Aorta (tissue), 5 donors: ENCODE results near the gene SMIM1. TPM values are rescaled to one million over a fixed set of nuclear protein-coding genes. Genes with fewer than 3 reads are reported as not detected.

ENCODE experiments used
- ATAC-seq: fragments of 200-7000 bp; cut with Tn5 transposase; one replicate; pipeline ENCODE4 v1.9.1; 2022; ENCODE audit warnings: moderate library complexity; ENCODE audit not compliant: low FRiP score
- DNase-seq, 2 donors: peaks; one replicate each; pipeline ENCODE4 v3.0.0-alpha.2; 2020
- H3K27ac ChIP-seq, 2 donors: one replicate each; pipeline ENCODE4 v1.5.1; 2013; ENCODE audit warnings: low read length in 2 of 2, mild to moderate bottlenecking in 2 of 2, moderate library complexity in 2 of 2, control low read depth in 1 of 2, inconsistent platforms in 1 of 2, low read depth in 1 of 2
- H3K27me3 ChIP-seq, 2 donors: one replicate each; pipeline ENCODE4 v1.6.1; 2013; ENCODE audit warnings: control low read depth in 1 of 2, low read length in 1 of 2, mild to moderate bottlenecking in 1 of 2, moderate library complexity in 1 of 2; ENCODE audit not compliant: insufficient read depth in 2 of 2, control insufficient read depth in 1 of 2
- H3K36me3 ChIP-seq, 2 donors: one replicate each; pipeline ENCODE4 v1.6.1; 2013; ENCODE audit warnings: control low read depth in 1 of 2, low read length in 1 of 2, mild to moderate bottlenecking in 1 of 2; ENCODE audit not compliant: insufficient read depth in 2 of 2, control insufficient read depth in 1 of 2
- H3K4me1 ChIP-seq, 2 donors: one replicate each; pipeline ENCODE4 v1.6.1; 2013; ENCODE audit warnings: low read length in 2 of 2, control low read depth in 1 of 2, mild to moderate bottlenecking in 1 of 2, moderate library complexity in 1 of 2; ENCODE audit not compliant: insufficient read depth in 2 of 2, control insufficient read depth in 1 of 2
- H3K4me3 ChIP-seq, 2 donors: one replicate each; pipeline ENCODE4 v1.5.1; 2013; ENCODE audit warnings: low read length in 2 of 2, control low read depth in 1 of 2, mild to moderate bottlenecking in 1 of 2
- H3K9me3 ChIP-seq: one replicate; pipeline ENCODE4 v1.6.1; 2013; ENCODE audit warnings: mild to moderate bottlenecking, low read length; ENCODE audit not compliant: control insufficient read depth
- WGBS, 2 donors: extraction: QIAGEN DNeasy Blood & Tissue Kit; methylation state at CpG; one replicate each; pipeline ENCODE4 v1.1.7; 2013; 5-methylcytosine and 5-hydroxymethylcytosine counted together
- intact Hi-C, 2 donors: fragments of 100-400 bp; cut with DNase I; formaldehyde crosslinking; loops; one replicate each; pipeline versions ENCODE4 v1.14.2 to v1.15.0; 2022
- polyA plus RNA-seq, 2 donors: library from polyadenylated mRNA; stranded (reverse); fragments of 200-250 nt; gene quantifications; one replicate each; pipeline ENCODE4 v1.2.3, GENCODE V29; 2013
- total RNA-seq, 2 donors: library from RNA; stranded (reverse); fragmentation: NEBNext Ultra II Directional; extraction: Animal tissue kit (Norgen Biotek cat#: 25700); gene quantifications; one replicate each; pipeline ENCODE4 v1.2.1, GENCODE V29; 2021
- donor health status: healthy with polysubstance abuse.
- donor health status: Bipolar disorder and iron deficiency.
- donor health status: DM: no; HTN: no; CAD: no.
- donor health status: DM: no; HTN: no; CAD: no.
- donor health status: DM: yes; HTN: yes; CAD: no.

The SMIM1 gene
- total and polyA plus RNA-seq, 4 donors, result 3.9 to 7.5 (median 6.0) TPM

DNA sequence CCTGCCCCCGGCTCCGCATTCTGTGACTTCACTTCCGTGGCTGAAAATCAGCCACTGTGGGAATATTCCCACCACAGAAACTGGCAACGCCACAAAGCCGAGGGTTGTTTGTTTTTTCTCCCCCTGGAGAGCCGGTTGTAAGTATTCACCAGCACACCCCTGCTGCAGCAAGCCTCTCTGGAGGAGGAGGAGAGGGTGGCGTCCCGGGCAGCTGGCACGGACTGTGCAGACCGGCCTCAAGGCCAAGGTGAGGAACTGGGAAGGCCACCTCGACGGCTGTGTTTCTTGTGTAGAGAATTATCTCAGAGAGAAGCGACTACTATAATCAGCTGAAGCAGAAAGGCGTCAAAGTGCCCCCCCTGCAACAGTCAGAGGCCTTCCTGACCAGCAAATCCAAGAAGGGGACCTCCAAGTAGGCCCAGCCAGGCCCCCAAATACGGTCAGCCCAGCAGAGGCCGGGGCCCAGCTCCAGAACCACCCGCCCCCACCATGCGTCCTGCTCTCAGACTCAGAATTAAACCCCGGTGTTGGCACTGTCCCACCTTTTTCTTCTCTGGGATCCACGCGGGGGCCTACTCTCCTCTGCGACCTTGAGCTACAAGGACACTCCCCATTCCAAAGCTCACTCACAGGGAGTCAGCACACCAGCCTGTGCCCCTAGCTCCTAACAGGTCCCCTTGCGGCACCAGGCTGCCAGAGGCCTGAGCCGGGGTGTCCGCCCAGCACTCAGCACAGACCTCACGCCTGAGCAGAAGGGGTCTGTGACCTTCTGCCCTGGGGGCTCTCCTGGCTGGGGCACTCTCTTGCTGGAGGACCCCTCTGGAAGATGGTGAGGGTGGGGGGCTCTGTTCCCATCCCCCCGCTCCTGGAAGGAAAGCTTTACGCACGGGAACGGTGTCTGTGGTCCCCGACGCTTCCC lies 1.2 kb upstream of the SMIM1 start:
- H3K9me3 ChIP-seq, result no peaks in the 10 kb centered on the region
- ATAC-seq, result no peak
- intact Hi-C loops, result no loop called here
- no peak for DNase-seq
- peak overlapping the region in 1 of 2 donors; percentile 3 for H3K4me3 ChIP-seq
- no peaks in the 10 kb centered on the region for H3K4me1 ChIP-seq
- no peaks in the 10 kb centered on the region for H3K36me3 ChIP-seq
- 46 to 50% methylated on average over 32 of the region's 32 CpGs for WGBS, 2 donors
- H3K27me3 ChIP-seq, result no peaks in the 10 kb centered on the region
- H3K27ac ChIP-seq, result no peak overlapping the region

- Histone ChIP-seq H3K9me3 (no peaks in the 10 kb centered on the region), H3K27ac (no peak overlapping the region), H3K36me3 (no peaks in the 10 kb centered on the region), H3K4me3 (peak overlapping the region; percentile 40 to 45), H3K4me1 (no peaks in the 10 kb centered on the region), H3K27me3 (no peaks in the 10 kb centered on the region)
- peak; percentile 96 to 97 for DNase-seq
- peak; percentile 88 for ATAC-seq
- WGBS, 2 donors, result 0 to 1% methylated on average over 32 to 61 of the region's 61 CpGs
- intact Hi-C loops, result no loop called here
Observed at GRCh38 chr1:3772027-3772714, 378 bp upstream of the SMIM1 start.

DNA sequence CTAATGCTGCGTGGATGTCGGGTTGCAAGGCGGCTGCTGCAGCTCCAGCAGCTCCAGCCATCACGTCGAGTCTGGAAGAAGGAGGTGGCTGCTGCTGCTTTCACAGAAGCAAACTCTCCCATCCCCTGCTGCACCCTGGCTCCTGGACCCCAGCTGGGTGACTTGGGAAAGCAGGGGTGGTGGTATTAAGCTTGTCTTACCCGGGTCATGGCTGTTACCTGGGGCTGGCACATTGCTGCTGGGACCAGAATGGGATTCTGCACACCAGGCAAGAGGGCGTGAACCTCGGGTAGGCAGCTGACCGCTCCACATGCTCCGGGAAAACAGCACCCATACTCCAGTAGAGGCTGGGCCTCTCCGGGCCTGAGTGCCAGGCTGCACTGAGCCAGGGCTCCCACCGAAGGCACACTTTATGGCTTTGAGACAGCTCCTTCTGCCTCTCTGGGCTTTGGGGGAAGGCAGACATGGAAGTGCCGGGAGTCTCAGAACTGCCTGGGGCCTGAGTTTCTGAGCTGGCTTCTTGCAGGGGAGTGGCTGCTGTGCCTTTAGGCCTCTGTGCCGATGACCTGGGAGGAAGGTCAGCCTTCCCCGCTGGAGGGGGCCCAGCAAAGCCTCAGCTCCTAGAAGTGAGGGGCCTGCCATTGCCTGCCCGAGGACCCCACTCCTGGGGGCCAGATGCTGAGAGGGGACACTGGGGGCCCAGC lies 1.2 kb downstream of the SMIM1 start:
- 54 to 59% methylated on average over 16 of the region's 16 CpGs for WGBS, 2 donors
- H3K4me1 ChIP-seq, result no peaks in the 10 kb centered on the region
- H3K27me3 ChIP-seq, result no peaks in the 10 kb centered on the region
- no peak overlapping the region for H3K27ac ChIP-seq
- DNase-seq (no peak), ATAC-seq (no peak)
- intact Hi-C loops, result no loop called here
- no peaks in the 10 kb centered on the region for H3K36me3 ChIP-seq
- no peaks in the 10 kb centered on the region for H3K9me3 ChIP-seq
- no peak overlapping the region for H3K4me3 ChIP-seq

- Histone ChIP-seq H3K27me3 (no peaks in the 10 kb centered on the region), H3K27ac (no peak overlapping the region), H3K36me3 (no peaks in the 10 kb centered on the region), H3K9me3 (no peaks in the 10 kb centered on the region), H3K4me1 (no peaks in the 10 kb centered on the region), H3K4me3 (no peak overlapping the region)
- intact Hi-C loops, result no loop called here
- WGBS, 2 donors, result 78 to 83% methylated on average over 19 of the region's 19 CpGs
- no peak for ATAC-seq
- DNase-seq, result no peak
Observed at GRCh38 chr1:3774276-3774945, 1.9 kb downstream of the SMIM1 start.

- H3K27me3 ChIP-seq, result no peaks in the 10 kb centered on the region
- H3K9me3 ChIP-seq, result no peaks in the 10 kb centered on the region
- H3K4me3 ChIP-seq, result no peak overlapping the region
- ATAC-seq (no peak), DNase-seq (peak in 1 of 2 donors; percentile 73)
- WGBS, 2 donors, result 64 to 70% methylated on average over 15 to 17 of the region's 17 CpGs
- no peak overlapping the region for H3K27ac ChIP-seq
- H3K36me3 ChIP-seq, result peaks cover 0 to 2% of the 10 kb centered on the region in 2 donors
- intact Hi-C loops, result no loop called here
- H3K4me1 ChIP-seq, result no peaks in the 10 kb centered on the region
Observed at GRCh38 chr1:3774946-3775489, 2.5 kb downstream of the SMIM1 start.

GRCh38 chr1:3775490-3776230 lies 3.1 kb downstream of the SMIM1 start:
- Histone ChIP-seq H3K27me3 (no peaks in the 10 kb centered on the region), H3K4me1 (no peaks in the 10 kb centered on the region), H3K9me3 (no peaks in the 10 kb centered on the region), H3K27ac (no peak overlapping the region), H3K4me3 (no peak overlapping the region), H3K36me3 (peaks cover 0 to 2% of the 10 kb centered on the region in 2 donors)
- intact Hi-C loops, result no loop called here
- ATAC-seq (no peak), DNase-seq (peak in 1 of 2 donors; percentile 71)
- WGBS, 2 donors, result 51 to 54% methylated on average over 27 of the region's 27 CpGs

DNA sequence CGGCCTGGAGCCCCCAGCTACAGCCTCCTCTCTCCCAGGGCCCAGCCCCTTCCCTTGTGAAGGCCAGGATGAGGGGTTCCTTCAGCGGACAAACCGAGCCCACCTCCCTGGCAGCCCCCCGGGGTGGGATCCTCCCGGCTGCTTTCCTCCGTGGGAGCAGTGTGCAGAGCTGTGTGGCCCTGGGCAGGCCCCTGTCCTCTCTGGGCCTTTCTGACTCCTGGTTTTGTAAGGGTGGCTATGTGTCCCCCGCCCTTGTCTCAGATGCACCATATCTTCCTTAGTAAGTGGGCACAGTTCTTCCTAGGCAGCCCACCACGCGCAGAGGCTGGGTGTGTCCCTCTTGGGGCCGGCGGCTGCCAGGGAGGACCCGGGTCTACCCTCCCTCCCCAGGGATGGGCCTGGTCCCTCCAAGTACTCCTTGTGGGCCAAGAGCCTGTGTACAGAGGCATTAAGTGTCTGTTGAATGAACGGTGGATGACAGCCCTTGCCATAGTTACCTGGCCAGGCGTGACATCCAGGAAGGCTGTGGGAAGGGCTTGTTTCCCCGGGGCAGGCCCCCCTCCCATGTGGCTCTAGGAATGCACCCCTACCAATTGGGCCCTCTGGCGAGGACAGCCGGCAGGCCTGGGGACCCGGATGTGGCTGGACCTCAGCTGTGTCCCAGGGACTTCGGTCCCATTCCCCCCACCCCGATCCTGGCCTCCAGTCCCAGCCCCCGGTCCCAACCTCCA lies 3.8 kb downstream of the SMIM1 start:
- H3K9me3 ChIP-seq, result no peaks in the 10 kb centered on the region
- H3K27ac ChIP-seq, result no peak overlapping the region
- peaks cover 0 to 4% of the 10 kb centered on the region in 2 donors for H3K36me3 ChIP-seq
- ATAC-seq, result no peak
- H3K27me3 ChIP-seq, result no peaks in the 10 kb centered on the region
- WGBS, 2 donors, result 74 to 77% methylated on average over 21 of the region's 21 CpGs
- no peak for DNase-seq
- intact Hi-C loops, result no loop called here
- H3K4me3 ChIP-seq, result no peak overlapping the region
- H3K4me1 ChIP-seq, result no peaks in the 10 kb centered on the region
